NT2/D1 (cell line): ENCODE data around the gene FAM89A.
"Not testable (repeated sequence)": the region's sequence is repeated elsewhere in the genome, so short reads cannot be mapped to it uniquely, and the experiment has no call there.

Source experiments
- SUZ12 ChIP-seq: IDR thresholded peaks from 2 replicates; pipeline ENCODE4 v1.6.1; 2011; ENCODE audit not compliant: insufficient read length, insufficient read depth; ENCODE audit errors: extremely low read depth
- YY1 ChIP-seq: IDR thresholded peaks from 2 replicates; pipeline ENCODE4 v1.6.1; 2011; ENCODE audit not compliant: insufficient read length, insufficient read depth
- ZNF274 ChIP-seq: IDR thresholded peaks from 2 replicates; pipeline ENCODE4 v1.6.1; 2011; ENCODE audit warnings: mild to moderate bottlenecking, low read depth, low read length

GRCh38 chr1:231022543-231022942 lies 17.5 kb downstream of the FAM89A start:
- not testable (repeated sequence) for TF ChIP-seq ZNF274, YY1, SUZ12
